Endometrium (tissue), 2 donors: ENCODE data around the gene MICAL1.

Source experiments
- FAIRE-seq: peaks from 2 replicates; lab custom pipeline; 2012; peaks lifted over from hg19 to GRCh38; lab: Jason Lieb, UNC
- donor health status: control.
- donor health status: control.

The MICAL1 gene

DNA sequence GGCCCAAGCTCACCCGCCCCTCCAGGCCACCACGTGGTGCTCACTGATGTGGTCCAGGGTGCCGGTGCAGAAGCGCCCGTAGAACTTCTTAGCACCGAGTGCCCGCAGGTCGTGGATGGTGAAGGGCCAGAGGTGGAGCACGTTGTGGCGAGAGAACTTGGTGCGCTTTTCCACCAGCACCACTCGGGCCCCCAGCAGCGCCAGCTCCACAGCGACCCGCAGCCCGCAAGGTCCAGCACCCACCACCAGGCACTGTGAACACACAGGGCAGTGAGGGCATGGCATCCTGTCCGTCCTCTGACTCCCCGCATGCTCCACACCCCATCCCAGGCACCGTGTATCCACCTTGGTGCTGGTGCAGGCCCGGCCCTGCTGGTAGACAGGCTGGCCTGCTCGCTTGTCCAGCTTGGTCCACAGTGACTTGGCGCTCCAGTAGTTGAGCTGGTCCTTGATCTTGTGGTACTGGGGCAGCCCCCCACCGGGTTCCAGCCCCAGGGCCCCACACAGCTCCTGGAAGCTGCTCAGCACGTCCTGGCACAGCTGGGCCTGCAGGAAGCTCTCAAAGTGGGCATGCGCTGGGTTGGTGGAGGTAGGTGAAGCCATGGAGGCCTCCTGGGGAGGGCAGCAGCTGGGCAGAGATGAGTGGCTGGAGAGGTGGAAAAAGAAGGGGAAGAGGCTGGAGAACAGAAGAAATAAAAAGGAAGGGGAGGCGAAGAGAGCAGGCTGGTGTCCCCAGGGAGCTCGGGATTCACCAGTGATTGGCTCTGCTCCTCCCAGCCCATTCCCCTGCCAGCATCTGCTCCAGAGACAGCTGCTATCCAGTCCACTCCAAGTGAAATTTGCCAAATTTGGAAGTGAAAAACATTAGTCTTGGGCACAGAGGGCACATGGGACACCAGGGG is 1.7 kb downstream of the MICAL1 start:
- FAIRE-seq: no peak

GRCh38 chr6:109453156-109453555 is 2.4 kb downstream of the MICAL1 start:
- FAIRE-seq: no peak

GRCh38 chr6:109452181-109452580 is 3.4 kb downstream of the MICAL1 start:
- FAIRE-seq: no peak

DNA sequence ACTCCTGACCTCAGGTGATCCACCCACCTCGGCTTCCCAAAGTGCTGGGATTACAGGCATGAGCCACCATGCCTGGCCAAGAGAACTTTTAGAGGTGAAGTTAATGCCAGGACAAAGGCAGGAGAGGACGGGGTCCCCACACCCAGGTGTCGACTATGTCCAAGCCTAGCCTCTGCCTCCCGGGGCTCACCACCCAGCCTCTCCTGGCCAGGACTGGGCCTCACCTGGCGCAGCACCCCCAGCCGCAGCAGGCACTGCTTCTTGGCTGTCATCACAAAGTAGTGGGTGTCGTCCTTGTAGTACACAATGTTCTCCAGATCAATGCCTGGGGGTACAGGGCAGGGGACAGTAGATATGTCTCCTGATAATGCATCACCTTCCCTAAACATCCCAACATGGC is 4.2 kb downstream of the MICAL1 start:
- FAIRE-seq: no peak

- no peak for FAIRE-seq
These were observed 4.8 kb downstream of the MICAL1 start for GRCh38 chr6:109450801-109451200.

GRCh38 chr6:109449795-109450673 is 5.5 kb downstream of the MICAL1 start:
- FAIRE-seq: no peak

- no peak for FAIRE-seq
These were observed 6.3 kb downstream of the MICAL1 start for GRCh38 chr6:109449064-109449794.

GRCh38 chr6:109448615-109449014 is 7.0 kb downstream of the MICAL1 start:
- FAIRE-seq: no peak

GRCh38 chr6:109447878-109448555 is 7.6 kb downstream of the MICAL1 start:
- FAIRE-seq: no peak

GRCh38 chr6:109447087-109447486 is 8.5 kb downstream of the MICAL1 start:
- no peak for FAIRE-seq

GRCh38 chr6:109446541-109446940 is 9.0 kb downstream of the MICAL1 start:
- FAIRE-seq: no peak

- FAIRE-seq: no peak
These were observed 9.5 kb downstream of the MICAL1 start for GRCh38 chr6:109446072-109446471.

DNA sequence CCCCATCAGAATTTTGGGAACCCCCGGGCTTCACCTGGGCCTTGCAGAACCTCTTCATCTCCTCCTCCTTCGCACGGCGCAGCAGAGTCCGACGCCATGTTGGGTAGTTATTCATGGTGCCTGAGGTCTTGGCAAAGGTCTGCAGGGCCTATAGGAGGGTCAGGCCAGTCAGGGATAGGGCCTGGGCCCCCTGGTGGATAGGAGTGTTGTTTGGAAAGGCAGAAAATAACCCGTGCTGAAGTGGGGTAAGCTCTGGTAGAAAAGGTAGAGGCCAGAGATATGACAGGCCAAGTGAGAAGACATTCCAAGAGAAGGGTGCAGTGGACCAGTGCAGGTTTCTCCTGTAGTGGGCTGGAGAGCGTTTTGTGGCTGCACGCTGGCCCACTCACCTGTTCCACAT is 10.2 kb downstream of the MICAL1 start:
- FAIRE-seq: no peak

GRCh38 chr6:109443425-109443950 is 12.1 kb downstream of the MICAL1 start:
- no peak for FAIRE-seq

GRCh38 chr6:109442393-109442924 is 13.1 kb downstream of the MICAL1 start:
- FAIRE-seq: no peak

GRCh38 chr6:109441069-109441816 is 14.3 kb downstream of the MICAL1 start:
- no peak for FAIRE-seq

DNA sequence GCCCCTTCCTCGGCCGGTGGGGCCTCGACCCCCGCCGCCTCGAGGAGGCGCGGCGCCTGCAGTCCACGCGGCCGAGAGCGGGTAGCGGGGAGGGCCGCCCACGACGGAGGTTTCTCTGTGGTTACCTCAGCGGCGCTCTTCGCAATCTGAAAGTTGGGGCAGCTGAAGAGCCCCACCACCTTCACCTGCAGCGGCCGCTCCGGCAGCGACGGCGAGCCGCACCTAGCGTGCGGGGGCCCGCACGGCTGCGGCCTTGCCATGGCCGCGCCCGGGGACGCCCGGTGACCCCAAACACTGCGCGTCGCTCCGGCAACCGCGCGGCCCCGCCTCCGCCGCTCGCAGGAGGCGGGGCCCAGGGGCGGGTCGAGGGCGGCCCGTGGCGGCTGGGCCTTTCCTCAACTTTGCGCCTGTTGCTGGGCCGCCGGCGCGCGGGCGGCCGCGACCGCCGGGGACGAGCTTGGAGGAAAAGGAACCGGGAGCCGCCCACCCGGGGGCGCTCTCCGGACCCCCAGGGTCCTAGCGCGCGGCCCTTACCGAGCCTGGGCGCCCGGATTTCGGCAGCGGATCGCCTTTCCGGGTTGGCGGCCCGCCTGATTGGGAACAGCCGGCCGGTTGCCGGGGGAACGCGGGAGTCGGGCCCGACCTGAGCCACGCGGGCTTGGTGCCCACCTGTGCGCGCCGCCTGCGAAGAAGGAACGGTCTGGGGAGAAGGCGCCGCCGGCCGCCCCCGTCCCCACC is 15.1 kb downstream of the MICAL1 start, which contains the start of the genes PPIL6 and SMPD2:
PPIL6 (minus strand) TSS at position 298 of the 738 bp plus-strand sequence; CDS start at position 260, 38 bp downstream.
SMPD2 (plus strand) TSS at position 394 of the 738 bp plus-strand sequence. CDS start 398 bp downstream, outside the sequence.
- FAIRE-seq: no peak

- FAIRE-seq: no peak
These were observed 19.5 kb downstream of the MICAL1 start for GRCh38 chr6:109436041-109436440.

- FAIRE-seq: no peak
These were observed 21.1 kb downstream of the MICAL1 start for GRCh38 chr6:109434456-109434855.
